ENCODE results near the gene EPHA4. TPM values are rescaled to one million over a fixed set of nuclear protein-coding genes. Genes with fewer than 3 reads are reported as not detected.

The EPHA4 gene
- total and polyA plus RNA-seq, 4 donors, result 0.43 to 2.3 (median 1.1) TPM

DNA sequence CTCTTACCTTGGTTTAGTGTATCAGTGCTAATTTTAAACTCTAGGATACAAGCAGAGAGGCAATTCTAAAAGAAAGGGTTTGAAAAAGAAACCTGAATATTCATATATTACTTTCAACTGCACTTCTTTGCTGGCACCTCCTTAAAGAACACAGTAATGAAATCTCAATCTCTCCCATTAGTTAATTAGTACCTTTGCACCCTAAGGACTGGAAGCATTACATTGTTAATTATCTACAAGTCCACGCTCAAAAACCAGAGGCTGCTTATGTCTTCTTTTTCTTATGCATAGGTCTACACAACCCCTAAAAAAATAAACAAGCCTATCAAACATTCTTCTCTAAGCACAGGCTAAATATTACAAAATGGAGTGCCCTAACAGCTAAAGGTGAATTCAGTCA is 20.2 kb downstream of the EPHA4 start:
- Histone ChIP-seq H3K4me3 (ENCODE audit: low read depth in 1 of 3, low read length in 3 of 3) (no peak overlapping the region), H3K27me3 (ENCODE audit: control insufficient read depth in 4 of 4, insufficient read depth in 4 of 4, low read length in 3 of 4) (no peaks in the 10 kb centered on the region), H3K36me3 (ENCODE audit: control insufficient read depth in 4 of 4, insufficient read depth in 3 of 4, low read depth in 1 of 4, low read length in 3 of 4) (no peaks in the 10 kb centered on the region), H3K9me3 (ENCODE audit: control insufficient read depth in 4 of 4, low read length in 3 of 4) (no peaks in the 10 kb centered on the region), H3K27ac (ENCODE audit: low read depth in 1 of 2, low read length in 2 of 2) (no peak overlapping the region), H3K4me1 (ENCODE audit: control insufficient read depth in 4 of 4, insufficient read depth in 4 of 4, low read length in 3 of 4) (no peaks in the 10 kb centered on the region), H3K9ac (ENCODE audit: low read depth in 1 of 2, low read length in 2 of 2) (no peak overlapping the region)
- 54% methylated on average over 1 of the region's 1 CpG for WGBS
- no peak for DNase-seq (ENCODE audit: low spot score)
- TF ChIP-seq NR2F2 (IDR thresholded peaks at IDR 0.05) (no peak), RXRA (IDR thresholded peaks at IDR 0.05) (no peak), JUND (IDR thresholded peaks at IDR 0.05) (no peak), FOXA2 (IDR thresholded peaks at IDR 0.05) (no peak), HNF4G (IDR thresholded peaks at IDR 0.05) (no peak), HNF4A (conservative IDR thresholded peaks at IDR 0.05) (no peak), SP1 (IDR thresholded peaks at IDR 0.05) (no peak), RAD21 (IDR thresholded peaks at IDR 0.05) (no peak), TAF1 (conservative IDR thresholded peaks at IDR 0.05) (no peak), GABPA (IDR thresholded peaks at IDR 0.05 in 1 of 2, conservative IDR thresholded peaks at IDR 0.05 in 1 of 2) (no peak), FOXA1 (IDR thresholded peaks at IDR 0.05) (no peak), EGR1 (IDR thresholded peaks at IDR 0.05; ENCODE audit: low read depth in 2 of 2) (no peak)
- TF ChIP-seq, protein P1, sequence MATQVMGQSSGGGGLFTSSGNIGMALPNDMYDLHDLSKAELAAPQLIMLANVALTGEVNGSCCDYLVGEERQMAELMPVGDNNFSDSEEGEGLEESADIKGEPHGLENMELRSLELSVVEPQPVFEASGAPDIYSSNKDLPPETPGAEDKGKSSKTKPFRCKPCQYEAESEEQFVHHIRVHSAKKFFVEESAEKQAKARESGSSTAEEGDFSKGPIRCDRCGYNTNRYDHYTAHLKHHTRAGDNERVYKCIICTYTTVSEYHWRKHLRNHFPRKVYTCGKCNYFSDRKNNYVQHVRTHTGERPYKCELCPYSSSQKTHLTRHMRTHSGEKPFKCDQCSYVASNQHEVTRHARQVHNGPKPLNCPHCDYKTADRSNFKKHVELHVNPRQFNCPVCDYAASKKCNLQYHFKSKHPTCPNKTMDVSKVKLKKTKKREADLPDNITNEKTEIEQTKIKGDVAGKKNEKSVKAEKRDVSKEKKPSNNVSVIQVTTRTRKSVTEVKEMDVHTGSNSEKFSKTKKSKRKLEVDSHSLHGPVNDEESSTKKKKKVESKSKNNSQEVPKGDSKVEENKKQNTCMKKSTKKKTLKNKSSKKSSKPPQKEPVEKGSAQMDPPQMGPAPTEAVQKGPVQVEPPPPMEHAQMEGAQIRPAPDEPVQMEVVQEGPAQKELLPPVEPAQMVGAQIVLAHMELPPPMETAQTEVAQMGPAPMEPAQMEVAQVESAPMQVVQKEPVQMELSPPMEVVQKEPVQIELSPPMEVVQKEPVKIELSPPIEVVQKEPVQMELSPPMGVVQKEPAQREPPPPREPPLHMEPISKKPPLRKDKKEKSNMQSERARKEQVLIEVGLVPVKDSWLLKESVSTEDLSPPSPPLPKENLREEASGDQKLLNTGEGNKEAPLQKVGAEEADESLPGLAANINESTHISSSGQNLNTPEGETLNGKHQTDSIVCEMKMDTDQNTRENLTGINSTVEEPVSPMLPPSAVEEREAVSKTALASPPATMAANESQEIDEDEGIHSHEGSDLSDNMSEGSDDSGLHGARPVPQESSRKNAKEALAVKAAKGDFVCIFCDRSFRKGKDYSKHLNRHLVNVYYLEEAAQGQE (IDR thresholded peaks at IDR 0.05), result no peak
- TF ChIP-seq, protein P2, sequence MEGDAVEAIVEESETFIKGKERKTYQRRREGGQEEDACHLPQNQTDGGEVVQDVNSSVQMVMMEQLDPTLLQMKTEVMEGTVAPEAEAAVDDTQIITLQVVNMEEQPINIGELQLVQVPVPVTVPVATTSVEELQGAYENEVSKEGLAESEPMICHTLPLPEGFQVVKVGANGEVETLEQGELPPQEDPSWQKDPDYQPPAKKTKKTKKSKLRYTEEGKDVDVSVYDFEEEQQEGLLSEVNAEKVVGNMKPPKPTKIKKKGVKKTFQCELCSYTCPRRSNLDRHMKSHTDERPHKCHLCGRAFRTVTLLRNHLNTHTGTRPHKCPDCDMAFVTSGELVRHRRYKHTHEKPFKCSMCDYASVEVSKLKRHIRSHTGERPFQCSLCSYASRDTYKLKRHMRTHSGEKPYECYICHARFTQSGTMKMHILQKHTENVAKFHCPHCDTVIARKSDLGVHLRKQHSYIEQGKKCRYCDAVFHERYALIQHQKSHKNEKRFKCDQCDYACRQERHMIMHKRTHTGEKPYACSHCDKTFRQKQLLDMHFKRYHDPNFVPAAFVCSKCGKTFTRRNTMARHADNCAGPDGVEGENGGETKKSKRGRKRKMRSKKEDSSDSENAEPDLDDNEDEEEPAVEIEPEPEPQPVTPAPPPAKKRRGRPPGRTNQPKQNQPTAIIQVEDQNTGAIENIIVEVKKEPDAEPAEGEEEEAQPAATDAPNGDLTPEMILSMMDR (IDR thresholded peaks at IDR 0.05; ENCODE audit: low read depth, low read length, missing input control), result no peak
- TF ChIP-seq, protein P3, sequence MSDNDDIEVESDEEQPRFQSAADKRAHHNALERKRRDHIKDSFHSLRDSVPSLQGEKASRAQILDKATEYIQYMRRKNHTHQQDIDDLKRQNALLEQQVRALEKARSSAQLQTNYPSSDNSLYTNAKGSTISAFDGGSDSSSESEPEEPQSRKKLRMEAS (IDR thresholded peaks at IDR 0.05), result no peak
- TF ChIP-seq, protein P4, sequence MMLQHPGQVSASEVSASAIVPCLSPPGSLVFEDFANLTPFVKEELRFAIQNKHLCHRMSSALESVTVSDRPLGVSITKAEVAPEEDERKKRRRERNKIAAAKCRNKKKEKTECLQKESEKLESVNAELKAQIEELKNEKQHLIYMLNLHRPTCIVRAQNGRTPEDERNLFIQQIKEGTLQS (IDR thresholded peaks at IDR 0.05), result no peak

DNA sequence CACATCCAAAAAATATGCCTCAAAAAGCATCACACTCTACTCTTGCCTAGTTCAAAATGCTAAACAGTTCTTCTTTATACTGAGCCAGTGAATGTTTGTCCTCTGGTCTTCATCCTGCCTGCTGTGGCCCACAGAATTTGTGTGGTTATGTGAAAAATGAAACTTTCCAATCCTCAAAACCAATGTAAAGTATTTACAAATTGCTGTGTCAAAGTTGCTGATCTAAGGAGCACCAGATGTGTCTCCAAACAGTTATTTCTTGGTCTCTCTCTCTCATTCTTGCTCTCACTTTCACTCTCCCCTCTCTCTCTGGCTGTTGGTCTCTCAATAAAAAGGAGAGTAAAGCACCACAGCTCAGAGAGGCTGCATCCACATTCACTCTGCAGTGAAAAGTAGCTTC is 23.0 kb downstream of the EPHA4 start:
- Histone ChIP-seq H3K4me3 (ENCODE audit: low read depth in 1 of 3, low read length in 3 of 3) (no peak overlapping the region), H3K9me3 (ENCODE audit: control insufficient read depth in 4 of 4, low read length in 3 of 4) (no peaks in the 10 kb centered on the region), H3K9ac (ENCODE audit: low read depth in 1 of 2, low read length in 2 of 2) (no peak overlapping the region), H3K36me3 (ENCODE audit: control insufficient read depth in 4 of 4, insufficient read depth in 3 of 4, low read depth in 1 of 4, low read length in 3 of 4) (no peaks in the 10 kb centered on the region), H3K4me1 (ENCODE audit: control insufficient read depth in 4 of 4, insufficient read depth in 4 of 4, low read length in 3 of 4) (no peaks in the 10 kb centered on the region), H3K27ac (ENCODE audit: low read depth in 1 of 2, low read length in 2 of 2) (no peak overlapping the region), H3K27me3 (ENCODE audit: control insufficient read depth in 4 of 4, insufficient read depth in 4 of 4, low read length in 3 of 4) (no peaks in the 10 kb centered on the region)
- TF ChIP-seq RXRA (IDR thresholded peaks at IDR 0.05) (no peak), HNF4A (conservative IDR thresholded peaks at IDR 0.05) (no peak), JUND (IDR thresholded peaks at IDR 0.05) (no peak), EGR1 (IDR thresholded peaks at IDR 0.05; ENCODE audit: low read depth in 2 of 2) (no peak), TAF1 (conservative IDR thresholded peaks at IDR 0.05) (no peak)
- TF ChIP-seq, protein P4 (IDR thresholded peaks at IDR 0.05), result no peak
- DNase-seq (ENCODE audit: low spot score), result no peak

Data from liver (tissue), 9 donors.